ENCODE data around the gene DBF4B. TPM values are rescaled to one million over a fixed set of nuclear protein-coding genes. Genes with fewer than 3 reads are reported as not detected.
"Not testable (repeated sequence)": the region's sequence is repeated elsewhere in the genome, so short reads cannot be mapped to it uniquely, and the experiment has no call there.

Gene DBF4B
- total RNA-seq, 4 donors from 2014 or later = 6.0 to 19.0 (median 6.2) TPM

GRCh38 chr17:44745301-44745700 lies 36.8 kb downstream of the DBF4B start:
- DNase-seq (ENCODE audit: low spot score in 2 of 2) = no peak
- H3K27me3 ChIP-seq = no peaks in the 10 kb centered on the region
- H3K36me3 ChIP-seq = peaks cover 0 to 67% (median 0%) of the 10 kb centered on the region in 3 donors
- no peak overlapping the region for H3K27ac ChIP-seq
- H3K4me3 ChIP-seq = no peak overlapping the region
- TF ChIP-seq CTCF (IDR thresholded peaks at IDR 0.05) (no peak), POLR2A (IDR thresholded peaks at IDR 0.05) (no peak), EP300 (IDR thresholded peaks at IDR 0.05) (no peak)
- 75 to 89% methylated on average over 1 of the region's 1 CpG for WGBS, 2 donors
- no peaks in the 10 kb centered on the region for H3K4me1 ChIP-seq
- no peaks in the 10 kb centered on the region for H3K9me3 ChIP-seq

DNA sequence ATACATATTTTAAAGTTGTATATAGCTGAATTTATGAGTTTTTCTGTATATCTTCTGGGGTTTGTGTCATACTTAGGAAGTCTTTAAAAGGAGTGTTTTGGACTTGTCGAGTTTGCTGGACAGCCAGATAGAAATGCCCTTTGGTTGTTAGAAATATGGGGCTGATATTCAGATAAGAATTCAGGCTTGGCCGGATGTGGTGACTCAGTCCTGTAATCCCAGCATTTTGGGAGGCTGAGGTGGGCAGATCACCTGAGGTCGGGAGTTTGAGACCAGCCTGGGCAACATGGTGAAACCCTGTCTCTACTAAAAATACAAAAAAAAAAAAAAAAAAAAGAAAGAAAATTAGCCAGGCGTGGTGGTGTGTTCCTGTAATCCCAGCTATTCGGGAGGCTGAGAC lies 37.3 kb downstream of the DBF4B start:
- DNase-seq (ENCODE audit: low spot score in 2 of 2); H3K9me3 ChIP-seq; H3K27ac ChIP-seq; H3K27me3 ChIP-seq; H3K4me3 ChIP-seq; H3K4me1 ChIP-seq: not testable (repeated sequence)
- peaks cover 0 to 67% (median 0%) of the 10 kb centered on the region in 3 donors for H3K36me3 ChIP-seq
- 88 to 94% methylated on average over 5 of the region's 5 CpGs for WGBS, 2 donors

- Histone ChIP-seq H3K27me3 (no peaks in the 10 kb centered on the region), H3K4me3 (no peak overlapping the region), H3K4me1 (no peaks in the 10 kb centered on the region), H3K36me3 (peaks cover 0 to 65% (median 0%) of the 10 kb centered on the region in 3 donors), H3K27ac (no peak overlapping the region), H3K9me3 (no peaks in the 10 kb centered on the region)
- TF ChIP-seq EP300 (IDR thresholded peaks at IDR 0.05) = no peak
- TF ChIP-seq CTCF (IDR thresholded peaks at IDR 0.05) = no peak
- TF ChIP-seq POLR2A (IDR thresholded peaks at IDR 0.05) = no peak
- DNase-seq (ENCODE audit: low spot score in 2 of 2) = no peak
Measured at GRCh38 chr17:44747566-44747965, 39.1 kb downstream of the DBF4B start.

GRCh38 chr17:44749076-44749979 lies 40.9 kb downstream of the DBF4B start:
- H3K36me3 ChIP-seq = peaks cover 0 to 53% (median 0%) of the 10 kb centered on the region in 3 donors
- no peak overlapping the region for H3K27ac ChIP-seq
- WGBS, 2 donors = 54 to 71% methylated on average over 14 to 19 of the region's 19 CpGs
- no peak overlapping the region for H3K4me3 ChIP-seq
- H3K9me3 ChIP-seq = no peaks in the 10 kb centered on the region
- no peaks in the 10 kb centered on the region for H3K4me1 ChIP-seq
- no peak for TF ChIP-seq POLR2A (IDR thresholded peaks at IDR 0.05)
- no peak for TF ChIP-seq CTCF (IDR thresholded peaks at IDR 0.05)
- TF ChIP-seq EP300 (IDR thresholded peaks at IDR 0.05) = no peak
- DNase-seq (ENCODE audit: low spot score in 2 of 2) = no peak
- H3K27me3 ChIP-seq = no peaks in the 10 kb centered on the region

DNA sequence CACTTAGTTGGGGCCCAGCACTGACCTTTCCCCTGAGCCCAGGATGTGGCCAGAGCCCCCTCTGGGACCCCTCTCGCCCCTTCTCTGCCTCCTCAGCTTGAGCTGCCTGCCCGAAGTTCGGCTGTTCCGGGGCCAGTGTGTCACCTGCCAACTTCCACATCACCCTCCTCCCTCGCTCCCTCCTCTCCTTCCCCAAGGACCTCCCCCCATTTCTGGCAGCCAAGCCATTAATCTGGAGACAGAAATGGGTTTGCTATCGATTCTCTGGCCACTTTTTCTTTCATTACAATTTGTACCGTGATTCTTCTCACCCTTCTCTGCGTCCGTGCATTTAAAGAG lies 41.5 kb downstream of the DBF4B start:
- Histone ChIP-seq H3K4me3 (no peak overlapping the region), H3K27ac (no peak overlapping the region), H3K9me3 (no peaks in the 10 kb centered on the region), H3K36me3 (peaks cover 0 to 53% (median 0%) of the 10 kb centered on the region in 3 donors), H3K27me3 (no peaks in the 10 kb centered on the region), H3K4me1 (no peaks in the 10 kb centered on the region)
- TF ChIP-seq EP300 (IDR thresholded peaks at IDR 0.05) (no peak), CTCF (IDR thresholded peaks at IDR 0.05) (no peak)
- no peak for DNase-seq (ENCODE audit: low spot score in 2 of 2)
- 33 to 41% methylated on average over 9 of the region's 9 CpGs for WGBS, 2 donors

Data from tibial nerve (tissue), 4 donors.